ENCODE measurements around the gene ICA1.

- no peak for TF ChIP-seq CTCF (IDR thresholded peaks at IDR 0.05; ENCODE audit: low read length)
- no peak for TF ChIP-seq EZH2 (optimal IDR thresholded peaks at IDR 0.05; ENCODE audit: low read depth, low read length)
- TF ChIP-seq EZH2phosphoT487 (IDR thresholded peaks at IDR 0.05; ENCODE audit: low read length): no peak
Observed at GRCh38 chr7:8205031-8205387, 57.0 kb downstream of the ICA1 start.
